ENCODE data around the gene IPCEF1. TPM values are rescaled to one million over a fixed set of nuclear protein-coding genes. Genes with fewer than 3 reads are reported as not detected.

IPCEF1 gene
- total RNA-seq, 1 experiment from 2014 or later = 0.52 TPM

DNA sequence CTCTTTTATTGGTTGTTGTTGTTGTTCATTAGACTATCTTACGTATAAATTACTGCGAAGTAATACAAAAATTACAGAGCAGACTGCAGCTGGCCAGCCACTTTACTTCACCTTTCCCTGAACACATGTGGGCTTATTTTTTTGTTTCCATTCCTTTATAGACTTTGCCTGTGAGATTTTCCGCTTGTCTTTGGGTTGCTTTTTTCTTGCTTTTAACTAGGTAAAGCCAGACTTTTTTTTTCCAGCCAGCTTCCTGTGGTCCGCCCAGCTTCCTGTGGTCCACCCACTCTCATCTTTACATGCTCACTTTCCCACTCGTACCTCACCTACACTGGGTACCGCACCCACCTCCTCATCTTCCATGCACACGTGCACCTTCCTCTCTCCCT is 79.0 kb downstream of the IPCEF1 start:
- CTCF ChIA-PET = interaction anchor here (0.7 to 1.3 kb wide), 4 partner anchors 15 to 234 kb away, joined by 3 to 5 read pairs (median 3); no protein-coding TSS in a partner anchor

DNA sequence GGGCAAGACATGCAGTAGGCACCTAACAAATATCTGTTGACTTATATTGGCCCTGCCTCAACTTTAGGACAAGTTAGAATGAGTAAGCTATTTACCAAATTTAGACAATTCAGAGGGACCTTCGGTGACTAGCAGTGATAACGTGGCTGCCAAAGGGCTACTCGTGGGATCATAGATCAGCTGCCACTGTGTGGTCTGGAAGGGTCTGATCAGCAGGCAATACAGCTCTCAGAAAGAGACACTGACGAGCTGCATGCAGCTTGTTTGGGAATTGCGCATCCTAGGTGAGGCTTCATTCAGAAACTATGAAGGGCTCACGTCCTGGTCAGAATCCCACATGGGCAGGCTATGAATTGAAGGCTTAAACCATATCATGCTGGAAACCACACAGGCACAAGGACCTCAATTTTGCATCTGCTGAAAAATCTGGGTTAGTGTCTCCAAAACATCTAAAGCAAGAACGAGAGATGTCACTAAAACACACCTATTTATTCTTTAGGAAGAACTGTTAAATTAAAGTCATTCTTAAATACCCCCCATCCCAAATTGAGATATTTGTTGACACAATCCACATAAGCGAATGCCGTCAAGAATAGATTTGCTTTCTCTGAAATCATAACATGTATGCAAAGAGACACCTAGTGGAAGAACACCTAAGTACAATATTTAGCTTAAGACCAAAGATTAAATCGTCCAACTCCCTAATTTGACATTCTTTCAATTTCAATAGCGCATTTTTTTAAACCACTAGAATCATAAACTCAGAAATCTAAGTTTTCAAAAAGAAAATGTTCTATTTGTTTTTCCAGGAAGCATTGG is 79.6 kb downstream of the IPCEF1 start:
- no peaks in the 10 kb centered on the region for H3K9me3 Mint-ChIP-seq (ENCODE audit: low read depth, unreplicated experiment)
- no peak for DNase-seq
- H3K4me1 Mint-ChIP-seq (ENCODE audit: low read depth, unreplicated experiment) = peaks cover 7% of the 10 kb centered on the region
- no peak overlapping the region for H3K4me3 Mint-ChIP-seq (ENCODE audit: low read depth, unreplicated experiment)
- BruUV-seq (replicated peaks) = no TSS peak
- no peaks in the 10 kb centered on the region for H3K27me3 Mint-ChIP-seq (ENCODE audit: unreplicated experiment)
- CTCF ChIA-PET = interaction anchor here (0.5 to 1.3 kb wide), 6 partner anchors 15 to 235 kb away, joined by 3 to 5 read pairs (median 3); partner anchors contain the start of gene CNKSR3
- H3K27ac Mint-ChIP-seq (ENCODE audit: unreplicated experiment) = no peak overlapping the region
- H3K36me3 Mint-ChIP-seq (ENCODE audit: insufficient read depth, unreplicated experiment) = no peaks in the 10 kb centered on the region
- TF ChIP-seq, protein P1, sequence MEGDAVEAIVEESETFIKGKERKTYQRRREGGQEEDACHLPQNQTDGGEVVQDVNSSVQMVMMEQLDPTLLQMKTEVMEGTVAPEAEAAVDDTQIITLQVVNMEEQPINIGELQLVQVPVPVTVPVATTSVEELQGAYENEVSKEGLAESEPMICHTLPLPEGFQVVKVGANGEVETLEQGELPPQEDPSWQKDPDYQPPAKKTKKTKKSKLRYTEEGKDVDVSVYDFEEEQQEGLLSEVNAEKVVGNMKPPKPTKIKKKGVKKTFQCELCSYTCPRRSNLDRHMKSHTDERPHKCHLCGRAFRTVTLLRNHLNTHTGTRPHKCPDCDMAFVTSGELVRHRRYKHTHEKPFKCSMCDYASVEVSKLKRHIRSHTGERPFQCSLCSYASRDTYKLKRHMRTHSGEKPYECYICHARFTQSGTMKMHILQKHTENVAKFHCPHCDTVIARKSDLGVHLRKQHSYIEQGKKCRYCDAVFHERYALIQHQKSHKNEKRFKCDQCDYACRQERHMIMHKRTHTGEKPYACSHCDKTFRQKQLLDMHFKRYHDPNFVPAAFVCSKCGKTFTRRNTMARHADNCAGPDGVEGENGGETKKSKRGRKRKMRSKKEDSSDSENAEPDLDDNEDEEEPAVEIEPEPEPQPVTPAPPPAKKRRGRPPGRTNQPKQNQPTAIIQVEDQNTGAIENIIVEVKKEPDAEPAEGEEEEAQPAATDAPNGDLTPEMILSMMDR (IDR thresholded peaks at IDR 0.05; ENCODE audit: unreplicated experiment) = peak; percentile 12
- intact Hi-C loops (cut with micrococcal nuclease; ENCODE audit: unreplicated experiment) = loop anchor here (1.0 kb wide), 1 partner anchor 123 kb away; no protein-coding TSS in a partner anchor

More for the DNA sequence above, 79.0 kb downstream of the IPCEF1 start:
- Mint-ChIP-seq H3K27me3 (ENCODE audit: unreplicated experiment) (no peaks in the 10 kb centered on the region), H3K4me1 (ENCODE audit: low read depth, unreplicated experiment) (peaks cover 7% of the 10 kb centered on the region), H3K27ac (ENCODE audit: unreplicated experiment) (no peak overlapping the region), H3K36me3 (ENCODE audit: insufficient read depth, unreplicated experiment) (no peaks in the 10 kb centered on the region), H3K9me3 (ENCODE audit: low read depth, unreplicated experiment) (no peaks in the 10 kb centered on the region), H3K4me3 (ENCODE audit: low read depth, unreplicated experiment) (peak overlapping the region; percentile 31)
- TF ChIP-seq, protein P1 (IDR thresholded peaks at IDR 0.05; ENCODE audit: unreplicated experiment) = no peak
- intact Hi-C loops (cut with micrococcal nuclease; ENCODE audit: unreplicated experiment) = loop anchor here (1.0 kb wide), 1 partner anchor 123 kb away; no protein-coding TSS in a partner anchor
- no peak for DNase-seq
- no TSS peak for BruUV-seq (replicated peaks)

DNA sequence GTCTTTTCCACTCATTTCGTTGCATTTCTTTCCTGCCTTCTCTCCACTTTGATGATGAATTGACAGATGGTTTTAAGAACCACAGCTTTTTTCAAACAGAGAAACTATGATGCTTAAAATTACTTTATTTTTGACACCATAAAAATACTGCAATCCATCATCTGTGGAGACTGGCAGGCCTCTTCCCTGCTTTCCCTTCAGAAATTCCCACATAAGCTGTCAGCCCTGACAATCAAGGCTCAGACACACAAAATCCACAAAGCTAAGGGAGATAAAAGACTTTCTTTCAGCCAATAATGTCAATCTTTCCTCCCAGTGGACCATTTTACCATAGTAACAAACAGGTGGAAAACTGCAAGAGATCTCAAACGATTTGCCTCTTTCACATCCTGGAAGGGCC is 82.4 kb downstream of the IPCEF1 start:
- no TSS peak for BruUV-seq (replicated peaks)

DNA sequence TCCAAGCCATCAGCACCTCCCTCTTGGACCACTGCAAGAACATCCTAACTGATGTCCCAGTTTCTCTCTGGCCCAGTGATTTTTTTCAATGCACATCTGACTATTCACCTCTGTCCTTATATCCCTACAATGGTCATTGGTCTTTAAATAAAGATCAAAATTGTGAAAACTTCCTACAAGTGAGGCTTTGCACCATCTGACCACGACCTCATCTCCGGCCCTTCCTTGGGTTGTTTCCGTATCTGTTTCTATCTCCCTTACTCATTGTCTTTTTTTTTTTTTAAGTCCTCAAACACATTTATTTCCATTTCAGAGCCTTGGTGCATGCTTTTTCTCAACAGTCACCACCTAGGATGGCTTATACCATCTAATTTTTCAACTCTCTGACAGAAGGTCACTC is 88.1 kb downstream of the IPCEF1 start:
- no peak for DNase-seq
- Mint-ChIP-seq H3K36me3 (ENCODE audit: insufficient read depth, unreplicated experiment) (no peaks in the 10 kb centered on the region), H3K9me3 (ENCODE audit: low read depth, unreplicated experiment) (no peaks in the 10 kb centered on the region), H3K4me1 (ENCODE audit: low read depth, unreplicated experiment) (no peaks in the 10 kb centered on the region), H3K27ac (ENCODE audit: unreplicated experiment) (no peak overlapping the region), H3K27me3 (ENCODE audit: unreplicated experiment) (no peaks in the 10 kb centered on the region), H3K4me3 (ENCODE audit: low read depth, unreplicated experiment) (no peak overlapping the region)
- CTCF ChIA-PET = no interaction called here
- intact Hi-C loops (cut with micrococcal nuclease; ENCODE audit: unreplicated experiment) = no loop called here
- BruUV-seq (replicated peaks) = no TSS peak
- TF ChIP-seq, protein P1 (IDR thresholded peaks at IDR 0.05; ENCODE audit: unreplicated experiment) = no peak

More for the DNA sequence above, 82.4 kb downstream of the IPCEF1 start:
- H3K4me1 Mint-ChIP-seq (ENCODE audit: low read depth, unreplicated experiment) = peaks cover 7% of the 10 kb centered on the region
- H3K27ac Mint-ChIP-seq (ENCODE audit: unreplicated experiment) = no peak overlapping the region
- H3K27me3 Mint-ChIP-seq (ENCODE audit: unreplicated experiment) = no peaks in the 10 kb centered on the region
- TF ChIP-seq, protein P1 (IDR thresholded peaks at IDR 0.05; ENCODE audit: unreplicated experiment) = no peak
- H3K36me3 Mint-ChIP-seq (ENCODE audit: insufficient read depth, unreplicated experiment) = no peaks in the 10 kb centered on the region
- intact Hi-C loops (cut with micrococcal nuclease; ENCODE audit: unreplicated experiment) = no loop called here
- no peaks in the 10 kb centered on the region for H3K9me3 Mint-ChIP-seq (ENCODE audit: low read depth, unreplicated experiment)
- H3K4me3 Mint-ChIP-seq (ENCODE audit: low read depth, unreplicated experiment) = no peak overlapping the region
- CTCF ChIA-PET = no interaction called here
- DNase-seq = no peak
